ENCODE measurements around the gene BBC3.

BBC3 gene

GRCh38 chr19:47188507-47189033 is 42.4 kb downstream of the BBC3 start:
- no peak for DNase-seq

GRCh38 chr19:47187797-47188196 is 43.2 kb downstream of the BBC3 start:
- DNase-seq: no peak

- no peak for DNase-seq
Observed at GRCh38 chr19:47187335-47187655, 43.7 kb downstream of the BBC3 start.

- peak; percentile 78 for DNase-seq
Observed at GRCh38 chr19:47186446-47187334, 44.3 kb downstream of the BBC3 start.

GRCh38 chr19:47183601-47184000 is 47.4 kb downstream of the BBC3 start:
- DNase-seq: no peak

- DNase-seq: no peak
Observed at GRCh38 chr19:47179653-47180310, 51.2 kb downstream of the BBC3 start.

GRCh38 chr19:47176627-47177090 is 54.3 kb downstream of the BBC3 start:
- peak; percentile 50 for DNase-seq

GRCh38 chr19:47176071-47176626 is 54.9 kb downstream of the BBC3 start:
- DNase-seq: no peak

- DNase-seq: no peak
Observed at GRCh38 chr19:47172666-47173455, 58.1 kb downstream of the BBC3 start.

Measured in activated T-cell treated with anti-CD3 and anti-CD28 coated beads, Interleukin-2, amount 50 U/mL, for 1 hour (primary cell).